Measurements from ENCODE around the gene ARHGAP6.

DNA sequence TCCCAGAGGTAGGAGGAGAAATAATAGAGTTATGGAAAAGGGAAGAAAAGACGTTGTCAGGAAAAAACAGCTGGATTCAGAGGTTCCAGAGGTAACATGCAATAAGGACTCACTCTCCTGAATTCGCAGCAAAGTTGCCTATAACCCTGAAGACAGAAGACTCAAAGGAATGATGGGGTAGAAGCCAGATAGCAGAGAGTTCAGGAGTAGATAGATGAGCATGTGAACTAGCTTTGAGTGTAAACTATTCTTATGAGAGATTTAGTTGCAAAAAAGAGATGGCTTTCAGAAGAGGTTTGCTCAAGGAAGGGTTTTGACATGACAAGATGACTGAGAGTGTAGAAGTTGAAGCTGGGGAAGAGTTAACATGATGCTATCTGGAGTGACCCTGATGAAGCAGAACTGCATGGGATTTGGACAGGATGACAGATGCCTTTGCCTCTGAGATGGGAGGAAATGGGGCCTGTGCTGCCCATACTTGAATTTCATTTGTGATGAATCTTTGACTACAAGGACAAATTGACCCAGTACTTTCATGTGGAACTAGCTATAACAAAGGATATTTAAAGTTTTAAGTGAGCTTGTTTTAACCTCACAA, 298.6 kb downstream of the ARHGAP6 start:
- TF ChIP-seq, protein P1, sequence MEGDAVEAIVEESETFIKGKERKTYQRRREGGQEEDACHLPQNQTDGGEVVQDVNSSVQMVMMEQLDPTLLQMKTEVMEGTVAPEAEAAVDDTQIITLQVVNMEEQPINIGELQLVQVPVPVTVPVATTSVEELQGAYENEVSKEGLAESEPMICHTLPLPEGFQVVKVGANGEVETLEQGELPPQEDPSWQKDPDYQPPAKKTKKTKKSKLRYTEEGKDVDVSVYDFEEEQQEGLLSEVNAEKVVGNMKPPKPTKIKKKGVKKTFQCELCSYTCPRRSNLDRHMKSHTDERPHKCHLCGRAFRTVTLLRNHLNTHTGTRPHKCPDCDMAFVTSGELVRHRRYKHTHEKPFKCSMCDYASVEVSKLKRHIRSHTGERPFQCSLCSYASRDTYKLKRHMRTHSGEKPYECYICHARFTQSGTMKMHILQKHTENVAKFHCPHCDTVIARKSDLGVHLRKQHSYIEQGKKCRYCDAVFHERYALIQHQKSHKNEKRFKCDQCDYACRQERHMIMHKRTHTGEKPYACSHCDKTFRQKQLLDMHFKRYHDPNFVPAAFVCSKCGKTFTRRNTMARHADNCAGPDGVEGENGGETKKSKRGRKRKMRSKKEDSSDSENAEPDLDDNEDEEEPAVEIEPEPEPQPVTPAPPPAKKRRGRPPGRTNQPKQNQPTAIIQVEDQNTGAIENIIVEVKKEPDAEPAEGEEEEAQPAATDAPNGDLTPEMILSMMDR (conservative IDR thresholded peaks at IDR 0.05), result no peak
- TF ChIP-seq ZFX (IDR thresholded peaks at IDR 0.05), result no peak

Data from C4-2B (cell line).